Stomach (tissue), 4 donors: ENCODE results near the gene STRN3.
"Not testable (repeated sequence)": the region's sequence is repeated elsewhere in the genome, so short reads cannot be mapped to it uniquely, and the experiment has no call there.

Experiments
- EP300 ChIP-seq: sonication (generic); formaldehyde crosslinking; IDR thresholded peaks from one replicate; pipeline ENCODE4 v1.6.1; 2017; ENCODE audit warnings: antibody characterized with exemption
- POLR2A ChIP-seq, 4 donors: fragments of 450-650 bp; IDR thresholded peaks; one replicate each; pipeline ENCODE4 v1.6.1; 2016; ENCODE audit warnings: antibody characterized with exemption in 4 of 4, control low read depth in 2 of 4, mild to moderate bottlenecking in 1 of 4, moderate library complexity in 1 of 4

DNA sequence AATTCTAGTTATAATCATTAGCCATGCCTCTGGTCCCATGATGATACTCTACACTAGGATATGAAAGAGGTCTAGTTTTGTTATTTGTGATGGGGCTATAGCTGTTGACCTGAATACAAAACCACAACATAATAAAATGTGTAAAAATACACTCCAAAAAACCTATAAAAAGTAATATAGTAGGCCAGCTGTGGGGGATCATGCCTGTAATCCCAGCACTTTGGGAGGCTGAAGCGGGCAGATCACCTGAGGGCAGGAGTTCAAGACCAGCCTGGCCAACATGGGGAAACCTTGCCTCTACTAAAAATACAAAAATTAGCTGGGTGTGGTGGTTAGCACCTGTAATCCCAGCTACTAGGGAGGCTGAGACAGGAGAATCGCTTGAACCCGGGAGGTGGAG, 129.1 kb downstream of the STRN3 start:
- TF ChIP-seq EP300; POLR2A (IDR thresholded peaks at IDR 0.05): not testable (repeated sequence)
